Caco-2 (cell line): Measurements from ENCODE around the gene TUB. TPM values are rescaled to one million over a fixed set of nuclear protein-coding genes. Genes with fewer than 3 reads are reported as not detected.

Experiments used
- BruUV-seq: library from RNA; stranded (reverse); fragments of 400-500 nt; replicated peaks from 2 replicates; lab custom pipeline; 2021; lab: Mats Ljungman, UMichigan
- CTCF ChIA-PET: fragments of 300-600 bp; sonication (Branson Sonifier 250); formaldehyde crosslinking; loops from one replicate; lab custom pipeline; 2022; ENCODE audit warnings: antibody characterized with exemption; lab: Charles Lee
- POLR2A ChIA-PET: fragments of 300-600 bp; sonication (Branson Sonifier 250); formaldehyde crosslinking; loops from one replicate; lab custom pipeline; 2022; ENCODE audit warnings: antibody characterized with exemption; lab: Charles Lee
- DNase-seq, 2 experiments: peaks; one replicate each; pipeline versions ENCODE4 v3.0.0 to v3.0.0-alpha.2; 2020 to 2022
- H3K27me3 ChIP-seq: replicated peaks from 2 replicates; pipeline ENCODE4 v1.6.0; 2011; ENCODE audit warnings: low read length; ENCODE audit not compliant: control insufficient read depth, insufficient read depth
- H3K36me3 ChIP-seq: 2 replicates; pipeline ENCODE4 v1.5.1; 2011; ENCODE audit warnings: low read length; ENCODE audit not compliant: control insufficient read depth, insufficient read depth
- H3K4me1 ChIP-seq: fragments of 250-450 bp; sonication (Bioruptor Pico); 2 replicates; pipeline ENCODE4 v1.5.1; 2020; ENCODE audit warnings: mild to moderate bottlenecking
- H3K4me3 ChIP-seq: 2 replicates; pipeline ENCODE4 v1.5.1; 2011; ENCODE audit warnings: low read depth, mild to moderate bottlenecking, control low read depth, low read length
- H3K9me3 ChIP-seq: fragments of 250-450 bp; sonication (Bioruptor Pico); 2 replicates; pipeline ENCODE4 v1.5.1; 2020; ENCODE audit warnings: mild to moderate bottlenecking, moderate library complexity
- H3K27ac Mint-ChIP-seq: one replicate; pipeline ENCODE4 v1.8.0; 2022; ENCODE audit warnings: mixed read lengths; ENCODE audit not compliant: unreplicated experiment
- H3K27me3 Mint-ChIP-seq: one replicate; pipeline ENCODE4 v1.8.0; 2022; ENCODE audit warnings: mixed read lengths; ENCODE audit not compliant: insufficient read depth, unreplicated experiment
- H3K36me3 Mint-ChIP-seq: one replicate; pipeline ENCODE4 v1.8.0; 2022; ENCODE audit warnings: mild to moderate bottlenecking, mixed read lengths; ENCODE audit not compliant: insufficient read depth, unreplicated experiment
- H3K4me1 Mint-ChIP-seq: one replicate; pipeline ENCODE4 v1.8.0; 2022; ENCODE audit warnings: low read depth, mixed read lengths; ENCODE audit not compliant: unreplicated experiment
- H3K4me3 Mint-ChIP-seq: one replicate; pipeline ENCODE4 v1.8.0; 2022; ENCODE audit warnings: mild to moderate bottlenecking, moderate library complexity, mixed read lengths; ENCODE audit not compliant: unreplicated experiment
- H3K9me3 Mint-ChIP-seq: one replicate; pipeline ENCODE4 v1.8.0; 2022; ENCODE audit warnings: mixed read lengths; ENCODE audit not compliant: unreplicated experiment
- intact Hi-C: fragments of 100-400 bp; cut with micrococcal nuclease; formaldehyde crosslinking; loops from one replicate; pipeline ENCODE4 v1.10.0; 2022; ENCODE audit not compliant: unreplicated experiment
- total RNA-seq: library from RNA; stranded (reverse); gene quantifications from 2 replicates; pipeline ENCODE4 v1.2.3, GENCODE V29; 2022
- TF ChIP-seq, protein P1 (sequence below), 2 experiments: fragments of 200-600 bp in 1 of 2; IDR thresholded peaks; 1 replicate in 1 of 2; 2 replicates in 1 of 2; pipeline versions ENCODE4 v1.5.1 to v1.8.0; 2011 to 2022; ENCODE audit warnings: antibody characterized with exemption in 1 of 2, control low read depth in 1 of 2, inconsistent platforms in 1 of 2, low read depth in 1 of 2, low read length in 1 of 2, mild to moderate bottlenecking in 1 of 2, moderate library complexity in 1 of 2; ENCODE audit not compliant: insufficient read depth in 1 of 2, severe bottlenecking in 1 of 2, unreplicated experiment in 1 of 2

Gene TUB
- total RNA-seq, 1 experiment from 2014 or later, result not detected

DNA sequence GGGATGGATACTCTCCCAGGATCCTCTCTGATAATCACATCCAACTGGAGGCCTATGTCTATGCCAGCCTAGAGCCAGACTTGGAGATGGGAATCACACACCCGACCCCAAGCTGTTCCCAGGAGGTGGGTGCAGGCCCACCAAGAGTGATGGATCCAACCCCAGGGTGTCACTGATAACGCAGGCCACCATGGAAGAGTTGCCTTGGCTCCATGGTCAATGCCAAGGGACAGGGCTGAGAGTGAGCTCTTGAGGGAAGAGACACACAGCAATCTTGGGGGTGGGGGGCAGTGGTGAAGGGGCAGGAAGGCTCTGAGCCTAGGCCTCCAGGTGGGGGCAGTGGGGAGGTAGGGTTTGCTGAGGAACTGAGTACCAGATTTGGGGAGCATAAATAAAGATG is 16.9 kb downstream of the TUB start:
- H3K36me3 ChIP-seq, result no peaks in the 10 kb centered on the region
- H3K27me3 ChIP-seq, result no peaks in the 10 kb centered on the region
- Mint-ChIP-seq H3K27ac (no peak overlapping the region), H3K4me3 (no peak overlapping the region), H3K27me3 (peaks cover 9% of the 10 kb centered on the region), H3K36me3 (no peaks in the 10 kb centered on the region), H3K9me3 (no peaks in the 10 kb centered on the region), H3K4me1 (no peaks in the 10 kb centered on the region)
- DNase-seq, result no peak
- POLR2A ChIA-PET, result no interaction called here
- H3K4me1 ChIP-seq, result no peaks in the 10 kb centered on the region
- no peaks in the 10 kb centered on the region for H3K9me3 ChIP-seq
- TF ChIP-seq, protein P1, sequence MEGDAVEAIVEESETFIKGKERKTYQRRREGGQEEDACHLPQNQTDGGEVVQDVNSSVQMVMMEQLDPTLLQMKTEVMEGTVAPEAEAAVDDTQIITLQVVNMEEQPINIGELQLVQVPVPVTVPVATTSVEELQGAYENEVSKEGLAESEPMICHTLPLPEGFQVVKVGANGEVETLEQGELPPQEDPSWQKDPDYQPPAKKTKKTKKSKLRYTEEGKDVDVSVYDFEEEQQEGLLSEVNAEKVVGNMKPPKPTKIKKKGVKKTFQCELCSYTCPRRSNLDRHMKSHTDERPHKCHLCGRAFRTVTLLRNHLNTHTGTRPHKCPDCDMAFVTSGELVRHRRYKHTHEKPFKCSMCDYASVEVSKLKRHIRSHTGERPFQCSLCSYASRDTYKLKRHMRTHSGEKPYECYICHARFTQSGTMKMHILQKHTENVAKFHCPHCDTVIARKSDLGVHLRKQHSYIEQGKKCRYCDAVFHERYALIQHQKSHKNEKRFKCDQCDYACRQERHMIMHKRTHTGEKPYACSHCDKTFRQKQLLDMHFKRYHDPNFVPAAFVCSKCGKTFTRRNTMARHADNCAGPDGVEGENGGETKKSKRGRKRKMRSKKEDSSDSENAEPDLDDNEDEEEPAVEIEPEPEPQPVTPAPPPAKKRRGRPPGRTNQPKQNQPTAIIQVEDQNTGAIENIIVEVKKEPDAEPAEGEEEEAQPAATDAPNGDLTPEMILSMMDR (IDR thresholded peaks at IDR 0.05; ENCODE audit: insufficient read depth in 1 of 2, low read depth in 1 of 2, low read length in 1 of 2, severe bottlenecking in 1 of 2, unreplicated experiment in 1 of 2), result no peak
- CTCF ChIA-PET, result interaction anchor here (1.8 to 6.5 kb wide), 3 partner anchors 64 to 192 kb away, joined by 7 to 213 read pairs (median 103); no protein-coding TSS in a partner anchor
- no TSS peak for BruUV-seq
- intact Hi-C loops, result loop anchor here (10.0 kb wide), 2 partner anchors 403 to 1003 kb away; no protein-coding TSS in a partner anchor
- no peak overlapping the region for H3K4me3 ChIP-seq

DNA sequence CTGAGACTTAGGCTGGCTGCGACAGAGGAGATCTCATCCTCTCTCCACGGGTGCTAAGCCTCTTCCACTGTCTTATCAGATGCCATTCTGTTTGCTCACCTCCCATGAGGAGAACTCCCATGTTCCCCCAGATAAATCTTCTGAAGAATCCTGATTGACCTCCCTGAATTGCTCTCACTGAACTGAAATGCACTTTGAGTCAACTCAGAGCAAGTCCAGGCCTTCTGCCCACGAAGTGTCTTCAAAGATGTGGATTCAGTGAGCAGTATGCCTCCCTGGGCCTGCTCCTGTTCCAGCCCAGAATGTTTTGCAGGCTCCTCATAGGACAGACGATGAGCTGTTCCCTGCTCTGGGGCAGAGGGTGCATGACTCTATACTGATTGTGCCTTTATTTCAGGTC is 17.4 kb downstream of the TUB start:
- Mint-ChIP-seq H3K4me3 (no peak overlapping the region), H3K36me3 (no peaks in the 10 kb centered on the region), H3K9me3 (no peaks in the 10 kb centered on the region), H3K27me3 (peaks cover 9% of the 10 kb centered on the region), H3K27ac (no peak overlapping the region), H3K4me1 (no peaks in the 10 kb centered on the region)
- Histone ChIP-seq H3K4me1 (no peaks in the 10 kb centered on the region), H3K9me3 (no peaks in the 10 kb centered on the region), H3K27me3 (no peaks in the 10 kb centered on the region), H3K4me3 (no peak overlapping the region), H3K36me3 (no peaks in the 10 kb centered on the region)
- DNase-seq, result no peak
- ChIA-PET POLR2A (interaction anchor here (1.4 kb wide), 1 partner anchor 92 kb away, joined by 4 read pairs; no protein-coding TSS in a partner anchor), CTCF (interaction anchor here (1.5 to 6.5 kb wide), 7 partner anchors 9 to 193 kb away, joined by 6 to 213 read pairs (median 19); no protein-coding TSS in a partner anchor)
- BruUV-seq, result no TSS peak
- intact Hi-C loops, result loop anchor here (10.0 kb wide), 2 partner anchors 404 to 1004 kb away; no protein-coding TSS in a partner anchor
- TF ChIP-seq, protein P1 (IDR thresholded peaks at IDR 0.05; ENCODE audit: insufficient read depth in 1 of 2, low read depth in 1 of 2, low read length in 1 of 2, severe bottlenecking in 1 of 2, unreplicated experiment in 1 of 2), result no peak

DNA sequence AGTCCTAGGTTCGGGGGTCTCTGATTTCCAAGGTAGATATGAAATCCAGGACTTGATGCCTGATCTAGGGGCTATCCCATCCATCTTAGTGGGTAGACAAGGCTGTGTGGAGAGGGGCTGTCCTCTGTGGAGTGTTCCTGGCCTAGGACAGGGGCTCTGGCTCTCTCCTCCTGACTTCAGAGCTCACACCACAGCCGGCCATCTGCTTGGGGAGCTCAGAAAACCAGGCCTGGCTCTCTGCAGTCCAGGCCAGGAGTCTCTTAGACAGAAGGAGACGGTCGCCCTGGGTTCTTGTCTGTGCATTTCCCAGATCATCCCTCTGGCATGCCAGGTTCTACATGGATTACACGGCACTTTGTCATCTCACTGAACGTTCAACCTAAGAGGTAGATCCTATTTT is 17.9 kb downstream of the TUB start:
- CTCF ChIA-PET, result interaction anchor here (0.5 to 6.5 kb wide), 19 partner anchors 10 to 1001 kb away, joined by 3 to 213 read pairs (median 6); partner anchors contain the start of gene EIF3F
- no peak for DNase-seq
- POLR2A ChIA-PET, result interaction anchor here (1.1 to 1.4 kb wide), 2 partner anchors 92 to 112 kb away, joined by 4 read pairs; partner anchors contain the start of gene EIF3F
- Histone ChIP-seq H3K4me1 (no peaks in the 10 kb centered on the region), H3K36me3 (no peaks in the 10 kb centered on the region), H3K9me3 (no peaks in the 10 kb centered on the region), H3K27me3 (no peaks in the 10 kb centered on the region), H3K4me3 (no peak overlapping the region)
- intact Hi-C loops, result loop anchor here (1.0 to 10.0 kb wide), 5 partner anchors 66 to 1004 kb away; no protein-coding TSS in a partner anchor
- no peaks in the 10 kb centered on the region for H3K4me1 Mint-ChIP-seq
- H3K36me3 Mint-ChIP-seq, result no peaks in the 10 kb centered on the region
- no peak overlapping the region for H3K4me3 Mint-ChIP-seq
- H3K9me3 Mint-ChIP-seq, result no peaks in the 10 kb centered on the region
- H3K27me3 Mint-ChIP-seq, result peaks cover 9% of the 10 kb centered on the region
- no peak overlapping the region for H3K27ac Mint-ChIP-seq
- TF ChIP-seq, protein P1 (IDR thresholded peaks at IDR 0.05; ENCODE audit: insufficient read depth in 1 of 2, low read depth in 1 of 2, low read length in 1 of 2, severe bottlenecking in 1 of 2, unreplicated experiment in 1 of 2), result no peak
- no TSS peak for BruUV-seq
